Smooth muscle cell (in vitro differentiated cells): ENCODE results near the gene AOPEP. TPM values are rescaled to one million over a fixed set of nuclear protein-coding genes. Genes with fewer than 3 reads are reported as not detected.

Experiments
- DNase-seq: peaks from one replicate; lab custom pipeline; 2025; ENCODE audit not compliant: unreplicated experiment; lab: John Stamatoyannopoulos, UW
- H2AFZ ChIP-seq: fragments of 200-600 bp; sonication (generic); 2 replicates; pipeline ENCODE4 v1.6.0; 2016; ENCODE audit warnings: antibody characterized with exemption, low read depth, mild to moderate bottlenecking
- H3F3A ChIP-seq: fragments of 200-600 bp; sonication (generic); 2 replicates; pipeline ENCODE4 v1.6.0; 2017; ENCODE audit warnings: antibody characterized with exemption, low read depth
- H3K27ac ChIP-seq: fragments of 200-600 bp; sonication (generic); 2 replicates; pipeline ENCODE4 v1.5.1; 2016; ENCODE audit warnings: low read depth, mild to moderate bottlenecking
- H3K27me3 ChIP-seq: fragments of 200-600 bp; sonication (generic); 2 replicates; pipeline ENCODE4 v1.6.1; 2016; ENCODE audit warnings: low read depth, mild to moderate bottlenecking
- H3K36me3 ChIP-seq: fragments of 200-600 bp; sonication (generic); 2 replicates; pipeline ENCODE4 v1.5.1; 2016; ENCODE audit warnings: low read depth
- H3K4me1 ChIP-seq: fragments of 200-600 bp; sonication (generic); 2 replicates; pipeline ENCODE4 v1.5.1; 2016; ENCODE audit warnings: low read depth
- H3K4me2 ChIP-seq: fragments of 200-600 bp; sonication (generic); 2 replicates; pipeline ENCODE4 v1.6.0; 2016; ENCODE audit warnings: mild to moderate bottlenecking
- H3K4me3 ChIP-seq: fragments of 200-600 bp; sonication (generic); 2 replicates; pipeline ENCODE4 v1.5.1; 2016; ENCODE audit warnings: mild to moderate bottlenecking
- H3K79me2 ChIP-seq: fragments of 200-600 bp; sonication (generic); 2 replicates; pipeline ENCODE4 v1.6.0; 2016; ENCODE audit warnings: low read depth, mild to moderate bottlenecking
- H3K9ac ChIP-seq: fragments of 200-600 bp; sonication (generic); 2 replicates; pipeline ENCODE4 v1.6.0; 2016; ENCODE audit warnings: low read depth
- H3K9me3 ChIP-seq: fragments of 200-600 bp; sonication (generic); replicated peaks from 2 replicates; pipeline ENCODE4 v1.5.1; 2016; ENCODE audit warnings: low read depth
- H4K20me1 ChIP-seq: fragments of 200-600 bp; sonication (generic); 2 replicates; pipeline ENCODE4 v1.6.0; 2016; ENCODE audit warnings: low read depth
- WGBS: methylation state at CpG from one replicate; pipeline ENCODE4 v1.1.7; 2016; ENCODE audit warnings: low lambda C conversion rate; 5-methylcytosine and 5-hydroxymethylcytosine counted together
- polyA plus RNA-seq: library from polyadenylated mRNA; unstranded; fragments of >200 nt; fragmentation: Nextera tagmentation; extraction: Ambion mirVana; gene quantifications from 2 replicates; pipeline ENCODE4 v1.2.1, GENCODE V29; 2016
- total RNA-seq: library from RNA; depleted of rRNA; stranded (reverse); fragments of >200 nt; gene quantifications from 2 replicates; pipeline ENCODE4 v1.2.3, GENCODE V29; 2014
- TF ChIP-seq, protein P1 (sequence below): fragments of 200-600 bp; sonication (generic); IDR thresholded peaks from 2 replicates; pipeline ENCODE4 v1.5.1; 2017; ENCODE audit warnings: borderline replicate concordance, mild to moderate bottlenecking, antibody characterized with exemption; ENCODE audit not compliant: insufficient read depth, poor library complexity, severe bottlenecking

The AOPEP gene
- total and polyA plus RNA-seq, 2 experiments from 2014 or later = 52.7 to 94.9 TPM

DNA sequence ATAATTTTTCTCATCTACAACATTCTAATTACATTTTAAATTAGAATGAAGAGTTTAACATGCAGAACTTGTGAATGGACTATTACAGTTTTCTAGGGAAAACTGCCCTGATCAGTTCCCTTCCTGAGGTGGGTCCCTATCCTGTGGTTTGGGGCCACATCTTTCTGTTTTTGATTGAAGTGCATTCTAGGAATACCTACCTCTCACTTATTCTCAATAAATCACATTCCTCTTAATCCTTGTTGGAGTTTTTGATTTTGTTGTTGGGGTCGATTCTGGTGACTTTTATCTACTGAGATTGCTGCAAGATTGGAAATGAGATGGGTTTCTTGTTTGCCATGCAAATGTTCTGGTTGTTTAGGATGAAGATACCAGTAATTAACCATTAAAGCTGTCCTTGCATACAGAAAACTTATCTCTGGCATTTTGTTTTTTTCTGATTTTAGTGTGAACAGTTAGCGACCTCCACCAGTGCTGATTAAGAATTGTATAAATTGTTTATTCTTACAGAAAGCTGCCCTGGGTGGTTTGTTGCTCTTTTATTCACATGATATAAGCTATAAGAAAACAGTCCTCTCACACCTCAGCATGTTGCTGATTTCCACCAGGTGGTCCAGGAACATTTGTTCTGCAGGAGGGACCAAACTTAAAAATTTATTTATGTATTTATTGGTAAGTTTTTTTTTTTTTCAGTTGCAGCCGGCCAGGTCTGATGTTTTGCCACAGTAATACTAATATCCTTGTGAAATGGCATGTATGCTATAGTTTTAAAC lies 321.1 kb downstream of the AOPEP start:
- Histone ChIP-seq H3K9ac (peak overlapping the region; percentile 69), H3K27ac (peak overlapping the region; percentile 78), H2AFZ (no peak overlapping the region), H3K27me3 (no peaks in the 10 kb centered on the region), H3K79me2 (peaks cover 98% of the 10 kb centered on the region), H3K4me1 (peaks cover 37% of the 10 kb centered on the region), H3K9me3 (no peaks in the 10 kb centered on the region), H3K4me3 (peak overlapping the region; percentile 59), H3F3A (peaks cover 44% of the 10 kb centered on the region), H3K36me3 (no peaks in the 10 kb centered on the region), H4K20me1 (peaks cover 89% of the 10 kb centered on the region), H3K4me2 (peak overlapping the region; percentile 87)
- 24% methylated on average over 3 of the region's 3 CpGs for WGBS
- no peak for DNase-seq
- TF ChIP-seq, protein P1, sequence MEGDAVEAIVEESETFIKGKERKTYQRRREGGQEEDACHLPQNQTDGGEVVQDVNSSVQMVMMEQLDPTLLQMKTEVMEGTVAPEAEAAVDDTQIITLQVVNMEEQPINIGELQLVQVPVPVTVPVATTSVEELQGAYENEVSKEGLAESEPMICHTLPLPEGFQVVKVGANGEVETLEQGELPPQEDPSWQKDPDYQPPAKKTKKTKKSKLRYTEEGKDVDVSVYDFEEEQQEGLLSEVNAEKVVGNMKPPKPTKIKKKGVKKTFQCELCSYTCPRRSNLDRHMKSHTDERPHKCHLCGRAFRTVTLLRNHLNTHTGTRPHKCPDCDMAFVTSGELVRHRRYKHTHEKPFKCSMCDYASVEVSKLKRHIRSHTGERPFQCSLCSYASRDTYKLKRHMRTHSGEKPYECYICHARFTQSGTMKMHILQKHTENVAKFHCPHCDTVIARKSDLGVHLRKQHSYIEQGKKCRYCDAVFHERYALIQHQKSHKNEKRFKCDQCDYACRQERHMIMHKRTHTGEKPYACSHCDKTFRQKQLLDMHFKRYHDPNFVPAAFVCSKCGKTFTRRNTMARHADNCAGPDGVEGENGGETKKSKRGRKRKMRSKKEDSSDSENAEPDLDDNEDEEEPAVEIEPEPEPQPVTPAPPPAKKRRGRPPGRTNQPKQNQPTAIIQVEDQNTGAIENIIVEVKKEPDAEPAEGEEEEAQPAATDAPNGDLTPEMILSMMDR = no peak

DNA sequence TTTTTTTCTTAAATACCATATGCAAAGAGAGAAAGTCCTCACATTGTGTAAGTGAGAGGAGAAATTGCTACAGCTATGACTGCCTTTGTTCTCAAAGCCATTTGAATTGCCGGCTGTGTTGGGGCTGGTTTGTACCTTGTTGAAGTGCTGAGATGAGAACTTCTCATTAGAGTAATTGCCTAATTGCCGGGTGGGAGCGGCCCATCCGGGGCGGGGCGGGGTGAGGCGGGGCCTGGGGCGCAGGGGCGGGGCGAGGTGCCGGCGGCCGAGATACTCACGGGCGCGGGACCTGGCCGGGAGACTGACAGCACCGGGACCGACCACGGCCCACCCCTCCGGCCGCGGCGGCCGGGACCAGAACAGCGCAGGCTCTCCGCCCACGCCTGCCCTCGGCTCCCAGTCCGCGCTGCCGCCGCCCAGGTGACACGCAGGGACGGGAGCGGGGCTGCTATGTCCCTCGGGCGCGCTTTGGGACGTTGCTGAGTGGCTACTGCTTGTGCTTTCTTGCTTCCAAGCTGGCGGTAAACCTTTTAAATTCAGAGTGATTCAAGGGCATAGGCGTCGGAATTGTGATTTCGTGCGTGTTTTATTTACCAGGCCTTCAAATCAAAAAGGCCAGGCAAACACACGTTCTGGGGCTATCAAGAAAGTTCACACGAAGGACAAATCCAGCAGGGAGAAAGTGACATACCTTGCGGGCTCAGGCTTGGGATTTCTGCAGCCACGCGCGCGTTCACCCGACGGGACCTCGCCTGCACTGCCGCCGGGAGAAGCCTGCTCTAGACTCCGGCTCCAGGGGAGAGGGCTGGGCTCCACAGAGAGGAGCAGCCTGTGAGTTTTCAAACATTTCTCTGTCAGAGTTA lies 322.0 kb downstream of the AOPEP start:
- TF ChIP-seq, protein P1 = no peak
- peak; percentile 22 for DNase-seq
- WGBS = under 1% methylated on average over 45 of the region's 58 CpGs
- Histone ChIP-seq H3K27me3 (no peaks in the 10 kb centered on the region), H3K9ac (peak overlapping the region; percentile 69), H3K36me3 (no peaks in the 10 kb centered on the region), H3K79me2 (peaks cover 98% of the 10 kb centered on the region), H3K4me3 (peak overlapping the region; percentile 59), H3K27ac (peak overlapping the region; percentile 78), H3K4me1 (peaks cover 37% of the 10 kb centered on the region), H3K9me3 (no peaks in the 10 kb centered on the region), H4K20me1 (peaks cover 91% of the 10 kb centered on the region), H3K4me2 (peak overlapping the region; percentile 87), H2AFZ (no peak overlapping the region), H3F3A (peaks cover 44% of the 10 kb centered on the region)

DNA sequence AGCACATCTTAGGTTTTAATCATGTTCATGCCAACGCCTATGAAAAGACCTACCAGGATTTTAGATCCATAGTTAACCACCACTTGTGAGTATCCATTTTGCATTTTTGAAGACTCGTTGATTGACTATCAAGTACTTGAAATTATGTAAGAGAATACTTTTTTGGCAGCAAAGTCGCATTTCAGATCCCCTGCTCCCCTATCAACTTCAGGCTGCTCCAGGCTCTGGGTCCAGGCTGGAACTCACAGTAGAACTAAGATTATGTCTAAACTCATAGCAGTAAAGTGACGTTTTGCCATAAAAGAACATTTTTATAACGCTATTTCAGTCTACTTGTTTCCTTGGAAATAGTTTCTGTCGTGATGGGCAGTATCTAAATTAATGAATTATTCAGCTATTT lies 323.3 kb downstream of the AOPEP start:
- peaks cover 91% of the 10 kb centered on the region for H4K20me1 ChIP-seq
- peaks cover 47% of the 10 kb centered on the region for H3F3A ChIP-seq
- no peaks in the 10 kb centered on the region for H3K27me3 ChIP-seq
- peak overlapping the region; percentile 87 for H3K4me2 ChIP-seq
- no peak overlapping the region for H2AFZ ChIP-seq
- WGBS = 31% methylated on average over 6 of the region's 6 CpGs
- H3K4me1 ChIP-seq = peaks cover 45% of the 10 kb centered on the region
- peak overlapping the region; percentile 78 for H3K27ac ChIP-seq
- TF ChIP-seq, protein P1 = no peak
- H3K79me2 ChIP-seq = peaks cover 98% of the 10 kb centered on the region
- no peaks in the 10 kb centered on the region for H3K36me3 ChIP-seq
- peak overlapping the region; percentile 59 for H3K4me3 ChIP-seq
- DNase-seq = no peak
- no peaks in the 10 kb centered on the region for H3K9me3 ChIP-seq
- H3K9ac ChIP-seq = peak overlapping the region; percentile 69
